KBM-7 (cell line): ENCODE data around the gene GPR52.

Experiments used
- DNase-seq: peaks from one replicate; pipeline ENCODE4 v3.0.0-alpha.2; 2015
- in situ Hi-C: fragments of 300-500 bp; cut with MboI; formaldehyde crosslinking; loops from 2 replicates; pipeline ENCODE4 v1.14.3; 2020; ENCODE audit warnings: low sequenced_read_pairs, low pct_unique_long_range_greater_than_20kb, mixed read lengths

Gene GPR52

GRCh38 chr1:174451408-174451807, 3.6 kb downstream of the GPR52 start:
- DNase-seq = no peak
- in situ Hi-C loops = no loop called here

DNA sequence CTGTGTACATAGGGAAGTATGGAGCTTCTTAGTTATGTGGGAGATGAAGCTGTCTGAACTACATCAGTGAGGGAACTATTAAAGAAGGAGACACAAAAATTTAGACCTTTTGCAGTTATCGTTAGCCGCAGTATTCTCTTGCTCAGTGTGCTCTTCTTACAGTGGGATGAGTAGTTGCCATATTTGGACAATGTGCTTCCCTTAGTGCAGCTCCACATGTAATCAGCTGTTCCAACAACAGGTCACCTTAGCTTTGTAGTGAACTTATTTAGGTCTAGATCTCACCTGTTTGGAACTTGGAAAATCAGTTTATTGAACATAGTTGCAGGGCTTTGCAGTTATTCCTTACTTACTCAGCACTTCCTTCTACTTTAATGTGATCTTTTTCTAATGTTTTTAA, 18.1 kb downstream of the GPR52 start:
- in situ Hi-C loops = no loop called here
- no peak for DNase-seq

- in situ Hi-C loops = no loop called here
Observed at GRCh38 chr1:174466607-174467006, 18.8 kb downstream of the GPR52 start.

GRCh38 chr1:174469052-174469451, 21.3 kb downstream of the GPR52 start:
- in situ Hi-C loops = no loop called here
- no peak for DNase-seq

More at GRCh38 chr1:174466607-174467006, 18.8 kb downstream of the GPR52 start:
- DNase-seq = no peak

DNA sequence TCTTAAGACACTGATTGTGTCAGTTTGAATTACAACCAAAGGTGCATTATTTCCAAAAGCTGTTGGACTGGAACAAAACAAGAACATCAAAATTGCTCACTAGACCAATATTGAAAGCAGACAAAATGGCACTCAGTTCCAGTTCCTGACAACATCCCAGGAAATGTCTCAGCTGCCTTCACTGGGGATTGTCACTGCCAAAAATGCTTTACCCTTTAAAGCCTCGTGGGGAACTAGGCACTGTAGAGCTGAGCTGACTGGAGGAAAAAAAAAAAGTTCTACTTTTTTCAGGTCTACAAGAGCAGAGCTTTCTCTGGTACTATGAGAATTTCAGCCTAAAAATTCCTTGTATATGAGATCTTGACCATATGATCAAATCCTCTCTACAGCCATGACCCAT, 21.9 kb downstream of the GPR52 start:
- DNase-seq = no peak
- in situ Hi-C loops = no loop called here

DNA sequence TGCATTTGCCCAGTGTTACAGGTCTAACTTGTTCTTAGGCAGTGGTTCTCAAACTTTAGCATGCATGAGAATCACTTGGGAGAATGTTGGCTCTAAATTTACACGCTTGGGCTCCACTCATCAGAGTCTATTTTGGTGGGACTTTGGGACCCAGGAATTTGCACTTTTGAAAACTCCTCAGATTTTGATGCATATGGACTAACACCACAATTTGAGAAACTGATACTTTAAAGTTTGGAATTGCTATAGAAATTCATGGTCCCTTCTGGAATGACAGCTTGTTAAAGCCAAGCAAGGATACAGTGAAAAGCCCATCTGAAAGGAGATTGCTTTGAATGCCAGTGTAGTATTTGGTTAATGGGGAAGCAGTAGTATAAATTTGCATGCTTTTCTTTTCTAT, 31.5 kb downstream of the GPR52 start:
- no peak for DNase-seq
- in situ Hi-C loops = no loop called here

DNA sequence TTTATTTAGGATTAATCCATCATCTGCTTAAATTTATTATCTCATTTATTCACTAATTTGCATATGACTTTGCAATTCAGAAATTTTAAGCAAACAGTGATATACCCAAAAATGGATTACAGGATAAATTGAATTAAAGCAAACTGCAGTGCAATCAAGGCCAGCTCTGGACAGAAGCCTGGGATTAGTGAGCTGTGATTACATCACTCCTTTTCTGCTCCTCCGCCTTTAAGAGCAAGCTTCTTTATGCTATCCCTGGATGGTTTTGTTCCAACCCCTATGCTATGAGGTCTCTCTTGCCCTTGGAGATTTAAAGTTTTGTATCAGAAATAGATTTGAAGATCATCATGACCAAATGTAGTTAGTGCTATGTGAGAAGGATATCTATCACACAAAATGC, 32.6 kb downstream of the GPR52 start:
- in situ Hi-C loops = no loop called here

GRCh38 chr1:174491606-174492005, 43.8 kb downstream of the GPR52 start:
- no peak for DNase-seq
- in situ Hi-C loops = no loop called here

More for the DNA sequence above, 32.6 kb downstream of the GPR52 start:
- DNase-seq = no peak

- DNase-seq = no peak
- in situ Hi-C loops = no loop called here
Observed at GRCh38 chr1:174497478-174497877, 49.7 kb downstream of the GPR52 start.
